Measurements from ENCODE around the gene FRYL.
A peak's percentile ranks its signal among the peaks of the same experiment; 100 is the strongest.

The FRYL gene

GRCh38 chr4:48790561-48790960, 10.5 kb upstream of the FRYL start:
- H3K27ac Mint-ChIP-seq, result no peak overlapping the region
- no peaks in the 10 kb centered on the region for H3K36me3 Mint-ChIP-seq (ENCODE audit: low read depth)
- no peaks in the 10 kb centered on the region for H3K9me3 Mint-ChIP-seq
- H3K4me1 Mint-ChIP-seq, result peaks cover 12% of the 10 kb centered on the region
- no peaks in the 10 kb centered on the region for H3K27me3 Mint-ChIP-seq (ENCODE audit: low read depth)
- H3K4me3 Mint-ChIP-seq, result no peak overlapping the region
- TF ChIP-seq, protein P1, sequence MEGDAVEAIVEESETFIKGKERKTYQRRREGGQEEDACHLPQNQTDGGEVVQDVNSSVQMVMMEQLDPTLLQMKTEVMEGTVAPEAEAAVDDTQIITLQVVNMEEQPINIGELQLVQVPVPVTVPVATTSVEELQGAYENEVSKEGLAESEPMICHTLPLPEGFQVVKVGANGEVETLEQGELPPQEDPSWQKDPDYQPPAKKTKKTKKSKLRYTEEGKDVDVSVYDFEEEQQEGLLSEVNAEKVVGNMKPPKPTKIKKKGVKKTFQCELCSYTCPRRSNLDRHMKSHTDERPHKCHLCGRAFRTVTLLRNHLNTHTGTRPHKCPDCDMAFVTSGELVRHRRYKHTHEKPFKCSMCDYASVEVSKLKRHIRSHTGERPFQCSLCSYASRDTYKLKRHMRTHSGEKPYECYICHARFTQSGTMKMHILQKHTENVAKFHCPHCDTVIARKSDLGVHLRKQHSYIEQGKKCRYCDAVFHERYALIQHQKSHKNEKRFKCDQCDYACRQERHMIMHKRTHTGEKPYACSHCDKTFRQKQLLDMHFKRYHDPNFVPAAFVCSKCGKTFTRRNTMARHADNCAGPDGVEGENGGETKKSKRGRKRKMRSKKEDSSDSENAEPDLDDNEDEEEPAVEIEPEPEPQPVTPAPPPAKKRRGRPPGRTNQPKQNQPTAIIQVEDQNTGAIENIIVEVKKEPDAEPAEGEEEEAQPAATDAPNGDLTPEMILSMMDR (IDR thresholded peaks at IDR 0.05; ENCODE audit: unreplicated experiment in 3 of 3), result no peak

- TF ChIP-seq, protein P1 (IDR thresholded peaks at IDR 0.05; ENCODE audit: unreplicated experiment in 3 of 3), result no peak
- H3K36me3 Mint-ChIP-seq (ENCODE audit: low read depth), result no peaks in the 10 kb centered on the region
- peaks cover 12% of the 10 kb centered on the region for H3K4me1 Mint-ChIP-seq
- H3K4me3 Mint-ChIP-seq, result no peak overlapping the region
- H3K27me3 Mint-ChIP-seq (ENCODE audit: low read depth), result no peaks in the 10 kb centered on the region
- peak overlapping the region in 2 of 3 experiments; percentile 26 to 69 for H3K27ac Mint-ChIP-seq
- H3K9me3 Mint-ChIP-seq, result no peaks in the 10 kb centered on the region
Measured at GRCh38 chr4:48787056-48787455, 7.0 kb upstream of the FRYL start.

DNA sequence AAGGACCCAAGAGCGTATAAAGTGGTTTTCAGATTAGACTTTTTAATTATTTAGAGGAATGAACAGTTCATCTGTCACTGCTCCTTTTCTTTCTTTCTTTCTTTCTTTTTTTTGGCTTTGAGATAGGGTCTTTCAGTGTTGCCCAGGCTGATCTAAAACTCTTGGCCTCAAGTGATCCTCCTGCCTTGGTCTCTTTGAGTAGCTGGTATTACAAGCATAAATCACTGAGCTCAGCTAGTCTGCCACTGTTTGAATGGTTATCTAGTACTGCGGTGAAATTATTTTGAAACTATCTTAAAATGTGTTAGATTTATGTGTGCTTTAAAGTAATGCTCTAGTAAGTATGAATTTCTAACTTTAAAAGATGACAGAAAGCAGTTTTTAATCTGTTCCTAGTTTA, 6.5 kb upstream of the FRYL start:
- Mint-ChIP-seq H3K4me1 (peaks cover 12% of the 10 kb centered on the region), H3K27me3 (ENCODE audit: low read depth) (no peaks in the 10 kb centered on the region), H3K9me3 (no peaks in the 10 kb centered on the region), H3K36me3 (ENCODE audit: low read depth) (no peaks in the 10 kb centered on the region), H3K4me3 (peak overlapping the region in 1 of 3 experiments; percentile 17), H3K27ac (peak overlapping the region; percentile 26 to 69 (median 52))
- TF ChIP-seq, protein P1 (IDR thresholded peaks at IDR 0.05; ENCODE audit: unreplicated experiment in 3 of 3), result no peak

DNA sequence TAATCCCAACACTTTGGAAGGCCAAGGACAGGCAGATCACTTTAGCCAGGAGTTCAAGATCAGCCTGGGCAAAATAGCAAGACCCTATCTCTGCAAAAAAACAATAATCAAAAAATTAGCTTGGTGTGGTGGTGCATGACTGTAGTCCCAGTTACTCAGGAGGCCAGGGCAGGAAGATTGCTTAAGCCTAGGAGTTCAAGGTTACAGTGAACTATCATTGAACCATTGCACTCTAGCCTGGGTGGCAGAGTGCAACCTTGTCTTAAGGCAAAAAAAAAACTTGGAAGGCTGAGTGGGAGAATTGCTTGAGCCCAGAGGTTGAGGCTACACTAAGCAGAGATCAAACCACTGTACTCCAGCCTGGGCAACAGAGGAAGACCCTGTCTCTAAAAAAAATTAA, 5.2 kb upstream of the FRYL start:
- no peak overlapping the region for H3K27ac Mint-ChIP-seq
- H3K4me3 Mint-ChIP-seq, result no peak overlapping the region
- TF ChIP-seq, protein P1 (IDR thresholded peaks at IDR 0.05; ENCODE audit: unreplicated experiment in 3 of 3), result no peak
- no peaks in the 10 kb centered on the region for H3K9me3 Mint-ChIP-seq
- no peaks in the 10 kb centered on the region for H3K36me3 Mint-ChIP-seq (ENCODE audit: low read depth)
- no peaks in the 10 kb centered on the region for H3K27me3 Mint-ChIP-seq (ENCODE audit: low read depth)
- peaks cover 19% of the 10 kb centered on the region for H3K4me1 Mint-ChIP-seq

DNA sequence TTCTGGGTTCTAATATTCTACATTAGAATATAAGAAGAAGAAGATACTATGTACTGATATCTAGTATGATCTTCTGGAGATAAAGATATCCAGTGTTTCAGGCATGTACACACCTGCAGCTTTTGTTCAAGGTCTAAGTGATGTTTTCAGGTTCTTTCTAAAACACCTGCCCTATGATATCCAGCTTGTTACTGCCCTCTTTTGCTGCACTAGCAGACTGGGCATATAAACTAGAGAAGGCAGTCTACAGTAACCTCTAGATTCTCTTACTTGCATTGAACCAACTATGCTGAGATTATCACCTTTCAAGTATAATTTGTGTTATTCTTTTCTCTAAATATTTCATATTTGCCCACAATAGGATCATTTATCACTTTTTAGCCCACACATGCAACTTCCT, 1.9 kb upstream of the FRYL start:
- H3K4me1 Mint-ChIP-seq, result peaks cover 31% of the 10 kb centered on the region
- TF ChIP-seq, protein P1 (IDR thresholded peaks at IDR 0.05; ENCODE audit: unreplicated experiment in 3 of 3), result no peak
- H3K27ac Mint-ChIP-seq, result no peak overlapping the region
- H3K9me3 Mint-ChIP-seq, result no peaks in the 10 kb centered on the region
- H3K27me3 Mint-ChIP-seq (ENCODE audit: low read depth), result no peaks in the 10 kb centered on the region
- H3K4me3 Mint-ChIP-seq, result peak overlapping the region; percentile 82 to 86 (median 86)
- no peaks in the 10 kb centered on the region for H3K36me3 Mint-ChIP-seq (ENCODE audit: low read depth)

DNA sequence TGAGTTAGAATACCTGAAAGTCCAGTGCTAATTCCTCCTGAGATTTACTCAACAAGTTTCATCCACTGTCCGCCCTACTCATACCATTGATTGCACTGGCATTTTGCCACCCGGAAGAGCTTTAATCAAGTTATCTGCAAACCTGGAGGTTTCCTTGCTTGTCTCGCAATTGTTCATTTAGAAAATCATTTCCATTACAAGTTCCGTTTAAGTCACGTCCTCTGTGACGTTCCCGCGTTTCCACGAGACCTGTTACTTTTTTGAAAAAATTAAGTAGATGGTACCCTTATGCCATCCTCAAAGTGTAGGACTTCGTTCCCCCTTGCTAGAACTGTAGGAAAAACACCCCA, 761 bp upstream of the FRYL start:
- H3K9me3 Mint-ChIP-seq, result no peaks in the 10 kb centered on the region
- peak overlapping the region; percentile 39 to 98 (median 64) for H3K27ac Mint-ChIP-seq
- peaks cover 36% of the 10 kb centered on the region for H3K4me1 Mint-ChIP-seq
- peak overlapping the region; percentile 82 to 86 (median 86) for H3K4me3 Mint-ChIP-seq
- no peaks in the 10 kb centered on the region for H3K27me3 Mint-ChIP-seq (ENCODE audit: low read depth)
- TF ChIP-seq, protein P1 (IDR thresholded peaks at IDR 0.05; ENCODE audit: unreplicated experiment in 3 of 3), result no peak
- no peaks in the 10 kb centered on the region for H3K36me3 Mint-ChIP-seq (ENCODE audit: low read depth)

All from nephron (organoid).